ENCODE data around the gene ALDH1A1.
A peak's percentile ranks its signal among the peaks of the same experiment; 100 is the strongest.

ALDH1A1 gene

GRCh38 chr9:72978744-72979143, 25.9 kb upstream of the ALDH1A1 start:
- DNase-seq, result peak; percentile 70

- DNase-seq, result peak; percentile 25
These were observed 24.8 kb upstream of the ALDH1A1 start for GRCh38 chr9:72977670-72978069.

DNA sequence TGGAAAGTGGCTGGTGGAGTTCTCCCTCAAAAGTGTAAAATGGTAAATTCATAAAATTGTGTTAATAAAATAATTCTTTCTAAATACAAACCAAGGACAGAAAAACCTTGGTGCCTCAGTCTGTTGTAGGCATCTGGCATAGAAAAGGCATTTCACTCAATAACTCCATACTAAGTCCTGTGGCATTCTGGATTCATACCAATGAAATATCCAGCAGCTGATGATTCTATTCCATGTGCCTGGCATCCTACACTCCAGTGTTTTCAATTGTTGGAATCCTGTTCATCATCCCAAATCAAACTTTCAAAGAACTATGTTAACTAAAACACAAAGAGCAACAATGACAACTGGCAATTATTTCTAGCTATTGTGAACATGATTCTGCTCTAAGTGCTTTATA, 21.6 kb upstream of the ALDH1A1 start:
- DNase-seq, result no peak

- DNase-seq, result no peak
These were observed 19.8 kb upstream of the ALDH1A1 start for GRCh38 chr9:72972636-72973035.

GRCh38 chr9:72971411-72971810, 18.6 kb upstream of the ALDH1A1 start:
- DNase-seq, result no peak

- no peak for DNase-seq
These were observed 7.6 kb upstream of the ALDH1A1 start for GRCh38 chr9:72960446-72960845.

GRCh38 chr9:72958485-72959281, 5.8 kb upstream of the ALDH1A1 start:
- DNase-seq, result no peak

DNA sequence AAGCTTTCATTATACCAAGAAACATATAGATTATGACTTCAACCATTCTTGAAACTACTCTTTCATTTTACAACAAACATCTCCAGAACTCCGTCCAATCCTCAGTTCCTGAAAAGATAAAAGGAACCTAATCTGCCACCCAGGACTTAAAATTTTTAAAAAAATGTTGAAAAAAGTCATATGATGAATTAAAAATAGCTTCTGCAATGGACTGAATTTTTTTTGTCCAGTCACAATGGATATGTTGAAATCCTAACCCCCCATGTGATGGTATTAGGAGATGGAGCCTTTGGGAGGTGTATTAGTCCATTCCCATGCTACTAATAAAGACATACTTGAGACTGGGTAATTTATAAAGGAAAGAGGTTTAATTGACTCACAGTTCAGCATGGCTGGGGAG, 2.7 kb upstream of the ALDH1A1 start:
- no peak for DNase-seq

GRCh38 chr9:72955126-72955455, 2.2 kb upstream of the ALDH1A1 start:
- no peak for DNase-seq

GRCh38 chr9:72954431-72955125, 1.7 kb upstream of the ALDH1A1 start:
- no peak for DNase-seq

DNA sequence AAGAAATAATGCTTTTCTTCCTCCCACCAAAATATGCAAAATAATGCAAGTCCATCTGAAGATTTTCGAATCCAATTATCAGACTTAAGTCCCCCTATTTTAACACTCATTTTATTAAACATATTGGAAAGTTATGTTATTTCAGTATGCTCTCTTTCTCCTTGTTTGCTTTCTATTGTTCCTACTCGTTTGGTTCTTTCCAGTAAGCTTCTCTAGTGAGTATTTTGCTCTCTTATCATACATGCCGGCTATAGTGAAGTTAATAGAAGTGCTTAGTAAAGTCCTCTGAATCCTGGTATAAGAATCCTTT, 517 bp downstream of the ALDH1A1 start:
- DNase-seq, result no peak

DNA sequence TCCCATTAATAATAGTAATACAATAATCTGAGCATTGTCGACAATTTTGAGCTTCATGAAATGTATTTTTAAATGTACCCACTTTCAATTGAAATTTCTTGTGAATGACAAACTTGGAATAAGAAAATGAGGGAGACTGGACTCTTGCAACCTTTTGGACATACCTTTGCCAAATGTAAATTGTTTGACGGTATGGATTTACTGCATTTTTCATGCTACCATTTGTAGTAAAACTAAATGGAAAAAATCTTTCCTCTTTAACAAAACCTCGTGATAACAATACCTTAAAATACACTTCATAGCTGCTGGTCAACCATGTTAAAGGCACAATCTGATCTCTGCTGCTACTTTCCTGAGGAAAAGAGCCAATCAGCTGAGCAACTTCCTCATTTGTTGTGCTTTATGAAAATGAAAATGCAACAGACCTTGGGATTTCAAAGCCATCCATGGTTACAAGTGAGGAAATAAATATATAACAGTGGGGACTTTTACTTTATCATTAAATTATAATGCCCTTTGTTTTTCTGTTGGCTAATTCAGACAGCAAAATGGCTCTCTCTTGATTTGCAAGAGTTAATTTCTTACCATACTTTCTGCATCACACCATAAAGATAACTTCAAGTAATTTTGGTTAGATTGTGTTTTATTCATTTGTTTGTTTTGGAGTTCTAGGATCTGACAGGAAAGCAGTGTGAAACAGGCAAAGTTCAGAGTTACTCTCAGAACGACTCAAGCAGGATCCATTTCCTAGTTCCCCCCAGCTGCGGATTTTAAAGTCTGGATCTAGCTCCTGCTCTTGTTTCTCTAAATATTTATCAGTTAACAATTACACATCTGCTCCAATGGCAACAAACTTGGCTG, 1.1 kb downstream of the ALDH1A1 start:
- no peak for DNase-seq

GRCh38 chr9:72950875-72951442, 1.9 kb downstream of the ALDH1A1 start:
- no peak for DNase-seq

DNA sequence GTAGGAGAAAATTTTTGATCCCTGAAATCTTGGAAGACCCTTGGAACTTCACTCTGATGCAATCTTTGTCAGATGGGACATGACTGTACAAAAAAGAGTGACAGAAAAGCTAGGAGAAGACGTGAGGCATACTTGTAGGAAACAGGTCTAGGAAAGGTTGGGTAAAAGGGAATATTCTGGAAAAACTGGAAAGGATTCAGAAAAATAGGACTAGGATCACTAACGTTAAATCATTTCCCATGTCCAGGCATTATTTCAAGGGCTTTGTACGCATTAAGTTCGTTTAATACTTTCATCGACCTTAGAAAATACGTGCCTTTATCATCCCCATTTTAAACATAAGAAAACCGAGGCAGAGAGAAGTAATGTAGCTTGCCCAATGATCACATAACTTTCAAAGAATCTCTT, 2.9 kb downstream of the ALDH1A1 start:
- DNase-seq, result no peak

DNA sequence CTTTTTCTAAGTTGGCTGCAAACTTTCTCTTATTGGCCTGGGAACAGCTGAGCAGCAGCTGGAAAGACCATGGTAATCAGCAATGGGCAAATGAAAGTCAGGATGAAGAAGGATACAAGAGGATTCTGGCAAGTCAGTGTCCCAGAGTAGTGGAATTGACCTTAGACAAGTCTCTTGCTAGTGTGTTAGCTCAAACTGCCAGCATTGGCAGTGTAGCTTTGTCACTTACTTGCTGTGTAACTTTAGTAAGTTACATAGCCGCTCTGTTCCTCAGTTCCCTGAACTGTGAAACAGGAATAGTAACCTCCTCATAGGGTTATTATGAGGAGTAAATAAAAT, 3.6 kb downstream of the ALDH1A1 start:
- no peak for DNase-seq

DNA sequence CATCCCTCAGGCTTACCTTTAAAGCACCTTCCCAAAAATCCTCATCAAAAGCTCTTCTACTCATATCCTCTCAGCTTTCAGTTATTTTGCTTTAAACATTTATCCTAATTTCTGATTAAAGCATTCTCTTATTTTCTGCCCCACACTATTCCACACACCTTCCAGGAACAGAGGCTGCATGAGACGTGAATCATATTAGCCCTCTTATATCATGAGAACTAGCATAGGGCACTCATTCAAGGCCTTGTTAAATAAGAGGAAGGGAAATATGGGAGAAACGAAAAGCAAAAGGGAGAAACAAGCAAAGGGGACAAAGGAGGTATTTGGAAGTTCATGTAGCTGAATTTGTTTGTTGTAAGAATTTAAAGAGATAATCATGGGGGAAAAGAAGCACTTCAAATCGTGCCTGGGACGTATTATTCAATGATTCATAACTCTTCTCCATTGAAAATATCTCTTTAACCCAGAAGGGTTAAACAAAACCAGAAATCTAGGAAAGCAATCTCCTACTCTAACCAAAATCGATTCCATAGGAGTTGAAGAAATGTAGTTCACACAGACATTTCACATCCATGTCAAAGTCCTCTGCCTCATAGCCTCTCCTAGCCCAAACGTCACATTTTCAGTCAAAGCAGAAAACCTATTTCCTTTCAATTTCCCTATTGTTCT, 4.1 kb downstream of the ALDH1A1 start:
- no peak for DNase-seq

DNA sequence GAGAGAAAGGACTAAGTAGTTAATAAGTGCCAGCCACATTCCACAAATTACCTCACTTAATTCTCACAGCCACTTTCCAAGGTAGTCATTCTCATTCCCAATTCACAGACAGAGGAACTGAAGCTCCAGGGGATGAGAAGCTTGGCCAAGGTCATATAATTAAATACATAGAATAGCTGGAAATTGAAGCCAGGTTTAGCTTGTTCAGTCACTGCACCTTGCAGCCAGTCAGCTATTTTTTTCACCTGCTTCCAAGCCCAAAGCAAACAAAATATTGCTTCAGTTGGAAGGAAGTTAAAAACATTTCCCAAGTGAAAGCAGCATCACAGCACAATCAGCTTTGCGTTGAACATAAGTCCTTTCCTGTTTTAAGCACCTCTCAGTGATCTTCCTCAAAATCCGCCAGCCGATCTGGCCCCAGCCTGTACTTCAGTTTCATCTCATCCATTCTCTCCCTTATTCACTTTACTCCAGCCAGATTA, 4.8 kb downstream of the ALDH1A1 start:
- no peak for DNase-seq

- DNase-seq, result no peak
These were observed 6.0 kb downstream of the ALDH1A1 start for GRCh38 chr9:72946821-72947220.

GRCh38 chr9:72946318-72946717, 6.5 kb downstream of the ALDH1A1 start:
- DNase-seq, result no peak

- no peak for DNase-seq
These were observed 7.5 kb downstream of the ALDH1A1 start for GRCh38 chr9:72945391-72945790.

DNA sequence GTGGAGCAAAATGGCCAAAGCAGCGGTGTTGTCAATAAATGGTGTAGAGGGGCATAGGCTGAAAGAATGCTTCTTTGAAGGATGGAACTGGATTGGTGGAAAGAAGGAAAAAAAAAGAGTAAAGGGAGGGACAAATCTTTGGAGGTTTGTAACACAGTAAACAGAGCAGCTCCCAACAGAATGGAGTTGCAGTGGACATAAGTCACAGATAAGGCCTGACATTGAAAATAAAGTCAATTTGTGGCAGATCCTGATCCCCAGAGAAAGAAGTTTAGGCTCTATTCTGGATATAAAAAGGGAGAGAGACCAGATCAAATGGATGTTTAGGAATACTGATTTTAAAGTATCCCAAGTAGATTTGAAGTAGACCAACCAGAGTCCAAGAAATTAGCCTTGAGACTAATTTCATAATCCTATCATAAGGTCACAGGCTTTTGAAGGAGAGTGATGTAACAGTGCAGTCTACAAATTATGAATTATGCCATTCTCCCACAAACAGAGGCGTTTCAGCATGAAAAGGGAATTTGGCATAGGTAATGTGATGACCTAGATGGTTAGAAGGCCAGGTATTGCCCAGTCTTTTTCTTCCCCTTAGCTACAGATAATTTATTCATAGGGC, 8.9 kb downstream of the ALDH1A1 start:
- DNase-seq, result no peak

- no peak for DNase-seq
These were observed 10.4 kb downstream of the ALDH1A1 start for GRCh38 chr9:72942451-72942850.

Data from EL (cell line).